ENCODE data around the gene SMG6.

SMG6 gene

DNA sequence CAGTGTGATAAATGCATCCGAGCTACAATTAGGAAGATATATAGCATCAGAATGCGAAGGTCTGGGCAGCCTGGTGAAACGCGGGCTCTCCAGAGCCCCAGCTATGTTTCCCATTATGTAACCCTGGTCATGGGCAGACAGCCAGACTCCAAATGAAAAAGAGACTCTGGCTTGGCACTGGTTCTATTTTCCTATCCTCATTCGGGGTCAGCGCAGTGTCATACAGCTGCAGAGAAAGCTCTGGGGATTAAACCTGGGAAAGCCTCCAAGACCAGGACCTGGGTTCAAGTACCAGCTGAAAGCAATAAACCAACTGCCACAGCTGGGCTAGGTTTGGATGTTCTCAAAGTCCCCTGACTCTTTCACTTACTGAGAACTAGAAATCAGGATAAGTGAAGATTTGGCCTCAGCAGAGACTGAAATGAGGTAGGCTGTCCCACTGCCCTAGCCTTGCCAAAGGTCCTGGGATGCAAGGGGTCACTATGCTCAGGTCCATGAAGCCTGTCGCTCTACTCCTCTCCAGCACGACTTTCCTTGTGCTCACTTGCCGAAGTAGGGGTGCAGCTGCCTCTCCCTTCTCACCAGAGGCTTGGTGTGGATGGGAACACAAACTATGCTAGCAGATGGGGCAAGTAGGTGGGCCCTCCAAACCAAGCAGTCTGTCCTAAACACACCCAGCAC is 123.8 kb downstream of the SMG6 start (continued):
- TF ChIP-seq SCRT1 (tag by site-specific recombination; IDR thresholded peaks at IDR 0.05; ENCODE audit: borderline replicate concordance) (0 out of 2 replicates have a peak, but pooled peaks have one; percentile 15), ZNF658 (tag by site-specific recombination; IDR thresholded peaks at IDR 0.05) (no peak), ZNF561 (tag by site-specific recombination; IDR thresholded peaks at IDR 0.05; ENCODE audit: borderline replicate concordance) (peak; percentile 78), ZNF24 (tag by site-specific recombination; IDR thresholded peaks at IDR 0.05) (peak; percentile 87), ZSCAN4 (tag by site-specific recombination; IDR thresholded peaks at IDR 0.05) (no peak), ZNF580 (tag by site-specific recombination; IDR thresholded peaks at IDR 0.05) (0 out of 2 replicates have a peak, but pooled peaks have one; percentile 38), INSM2 (tag by site-specific recombination; IDR thresholded peaks at IDR 0.05) (peak; percentile 60; the same call in 1 of the 2 replicates), ZNF391 (tag by site-specific recombination; IDR thresholded peaks at IDR 0.05; ENCODE audit: borderline replicate concordance, low read depth) (0 out of 2 replicates have a peak, but pooled peaks have one; percentile 33), ZFP41 (tag by site-specific recombination; IDR thresholded peaks at IDR 0.05; ENCODE audit: borderline replicate concordance) (no peak), ZNF416 (tag by site-specific recombination; IDR thresholded peaks at IDR 0.05) (no peak), ZBTB44 (tag by site-specific recombination; IDR thresholded peaks at IDR 0.05) (peak; percentile 93), BCL11A (tag by site-specific recombination; IDR thresholded peaks at IDR 0.05; ENCODE audit: low read depth) (peak; percentile 93), BCL6B (tag by site-specific recombination; IDR thresholded peaks at IDR 0.05) (no peak), ZSCAN23 (tag by site-specific recombination; IDR thresholded peaks at IDR 0.05) (0 out of 2 replicates have a peak, but pooled peaks have one; percentile 43), ZNF423 (tag by site-specific recombination; IDR thresholded peaks at IDR 0.05) (peak; percentile 64; the same call in 1 of the 2 replicates), ZNF610 (tag by site-specific recombination; IDR thresholded peaks at IDR 0.05; ENCODE audit: borderline replicate concordance) (0 out of 2 replicates have a peak, but pooled peaks have one; percentile 29), ZBTB48 (tag by site-specific recombination; IDR thresholded peaks at IDR 0.05) (0 out of 2 replicates have a peak, but pooled peaks have one; percentile 33), SP3 (tag by site-specific recombination; IDR thresholded peaks at IDR 0.05) (no peak), ZNF473 (tag by site-specific recombination; IDR thresholded peaks at IDR 0.05) (no peak), FEZF1 (tag by site-specific recombination; IDR thresholded peaks at IDR 0.05) (peak; percentile 60; the same call in 1 of the 2 replicates)
- TF ChIP-seq, protein P1, sequence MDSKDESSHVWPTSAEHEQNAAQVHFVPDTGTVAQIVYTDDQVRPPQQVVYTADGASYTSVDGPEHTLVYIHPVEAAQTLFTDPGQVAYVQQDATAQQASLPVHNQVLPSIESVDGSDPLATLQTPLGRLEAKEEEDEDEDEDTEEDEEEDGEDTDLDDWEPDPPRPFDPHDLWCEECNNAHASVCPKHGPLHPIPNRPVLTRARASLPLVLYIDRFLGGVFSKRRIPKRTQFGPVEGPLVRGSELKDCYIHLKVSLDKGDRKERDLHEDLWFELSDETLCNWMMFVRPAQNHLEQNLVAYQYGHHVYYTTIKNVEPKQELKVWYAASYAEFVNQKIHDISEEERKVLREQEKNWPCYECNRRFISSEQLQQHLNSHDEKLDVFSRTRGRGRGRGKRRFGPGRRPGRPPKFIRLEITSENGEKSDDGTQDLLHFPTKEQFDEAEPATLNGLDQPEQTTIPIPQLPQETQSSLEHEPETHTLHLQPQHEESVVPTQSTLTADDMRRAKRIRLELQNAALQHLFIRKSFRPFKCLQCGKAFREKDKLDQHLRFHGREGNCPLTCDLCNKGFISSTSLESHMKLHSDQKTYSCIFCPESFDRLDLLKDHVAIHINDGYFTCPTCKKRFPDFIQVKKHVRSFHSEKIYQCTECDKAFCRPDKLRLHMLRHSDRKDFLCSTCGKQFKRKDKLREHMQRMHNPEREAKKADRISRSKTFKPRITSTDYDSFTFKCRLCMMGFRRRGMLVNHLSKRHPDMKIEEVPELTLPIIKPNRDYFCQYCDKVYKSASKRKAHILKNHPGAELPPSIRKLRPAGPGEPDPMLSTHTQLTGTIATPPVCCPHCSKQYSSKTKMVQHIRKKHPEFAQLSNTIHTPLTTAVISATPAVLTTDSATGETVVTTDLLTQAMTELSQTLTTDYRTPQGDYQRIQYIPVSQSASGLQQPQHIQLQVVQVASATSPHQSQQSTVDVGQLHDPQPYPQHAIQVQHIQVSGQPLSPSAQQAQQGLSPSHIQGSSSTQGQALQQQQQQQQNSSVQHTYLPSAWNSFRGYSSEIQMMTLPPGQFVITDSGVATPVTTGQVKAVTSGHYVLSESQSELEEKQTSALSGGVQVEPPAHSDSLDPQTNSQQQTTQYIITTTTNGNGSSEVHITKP (tag by site-specific recombination; IDR thresholded peaks at IDR 0.05) = peak; percentile 34; the same call in 1 of the 2 replicates
- TF ChIP-seq, protein P2, sequence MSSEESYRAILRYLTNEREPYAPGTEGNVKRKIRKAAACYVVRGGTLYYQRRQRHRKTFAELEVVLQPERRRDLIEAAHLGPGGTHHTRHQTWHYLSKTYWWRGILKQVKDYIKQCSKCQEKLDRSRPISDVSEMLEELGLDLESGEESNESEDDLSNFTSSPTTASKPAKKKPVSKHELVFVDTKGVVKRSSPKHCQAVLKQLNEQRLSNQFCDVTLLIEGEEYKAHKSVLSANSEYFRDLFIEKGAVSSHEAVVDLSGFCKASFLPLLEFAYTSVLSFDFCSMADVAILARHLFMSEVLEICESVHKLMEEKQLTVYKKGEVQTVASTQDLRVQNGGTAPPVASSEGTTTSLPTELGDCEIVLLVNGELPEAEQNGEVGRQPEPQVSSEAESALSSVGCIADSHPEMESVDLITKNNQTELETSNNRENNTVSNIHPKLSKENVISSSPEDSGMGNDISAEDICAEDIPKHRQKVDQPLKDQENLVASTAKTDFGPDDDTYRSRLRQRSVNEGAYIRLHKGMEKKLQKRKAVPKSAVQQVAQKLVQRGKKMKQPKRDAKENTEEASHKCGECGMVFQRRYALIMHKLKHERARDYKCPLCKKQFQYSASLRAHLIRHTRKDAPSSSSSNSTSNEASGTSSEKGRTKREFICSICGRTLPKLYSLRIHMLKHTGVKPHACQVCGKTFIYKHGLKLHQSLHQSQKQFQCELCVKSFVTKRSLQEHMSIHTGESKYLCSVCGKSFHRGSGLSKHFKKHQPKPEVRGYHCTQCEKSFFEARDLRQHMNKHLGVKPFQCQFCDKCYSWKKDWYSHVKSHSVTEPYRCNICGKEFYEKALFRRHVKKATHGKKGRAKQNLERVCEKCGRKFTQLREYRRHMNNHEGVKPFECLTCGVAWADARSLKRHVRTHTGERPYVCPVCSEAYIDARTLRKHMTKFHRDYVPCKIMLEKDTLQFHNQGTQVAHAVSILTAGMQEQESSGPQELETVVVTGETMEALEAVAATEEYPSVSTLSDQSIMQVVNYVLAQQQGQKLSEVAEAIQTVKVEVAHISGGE (tag by site-specific recombination; conservative IDR thresholded peaks at IDR 0.05; ENCODE audit: low read depth) = no peak
